Measurements from ENCODE around the gene MARCKSL1. TPM values are rescaled to one million over a fixed set of nuclear protein-coding genes. Genes with fewer than 3 reads are reported as not detected.
"Not testable (repeated sequence)": the region's sequence is repeated elsewhere in the genome, so short reads cannot be mapped to it uniquely, and the experiment has no call there.

The MARCKSL1 gene
- total RNA-seq, 4 donors from 2014 or later, result 6.9 to 21.0 (median 11.1) TPM

DNA sequence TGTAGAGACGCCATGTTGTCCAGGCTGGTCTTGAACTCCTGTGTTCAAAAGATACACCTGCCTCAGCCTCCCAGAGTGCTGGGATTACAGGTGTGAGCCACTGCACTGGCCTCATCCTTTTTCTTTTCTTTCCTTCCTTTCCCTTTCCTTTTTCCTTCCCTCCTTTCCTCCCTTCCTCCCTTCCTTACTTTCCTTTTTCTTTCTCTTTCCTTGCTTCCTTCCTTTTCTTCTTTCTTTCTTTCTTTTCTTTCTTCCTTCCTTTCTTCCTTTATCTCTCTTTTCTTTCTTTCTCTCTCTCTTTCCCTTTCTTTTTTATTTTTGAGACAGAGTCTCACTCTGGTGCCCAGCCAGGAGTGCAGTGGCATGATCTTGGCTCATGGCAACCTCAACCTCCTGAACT is 20.4 kb upstream of the MARCKSL1 start:
- WGBS, 2 donors, result 100% methylated on average over 1 of the region's 1 CpG

DNA sequence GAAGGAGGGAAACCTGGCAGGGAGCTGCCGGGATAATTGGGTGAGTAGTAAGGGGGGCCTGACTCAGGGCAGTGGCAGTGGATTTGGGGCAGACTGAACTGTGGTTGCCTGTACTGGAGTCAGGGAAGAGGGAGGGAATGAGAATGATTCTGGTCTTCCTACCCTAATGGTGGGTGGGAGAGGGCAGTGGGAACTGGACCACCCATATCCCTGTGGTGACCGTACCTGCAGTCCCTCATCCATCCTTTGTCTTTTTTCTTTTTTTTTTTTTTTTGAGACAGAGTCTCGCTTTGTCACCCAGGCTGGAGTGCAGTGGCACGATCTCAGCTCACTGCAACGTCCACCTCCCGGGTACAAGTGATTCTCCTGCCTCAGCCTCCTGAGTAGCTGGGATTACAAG is 19.7 kb upstream of the MARCKSL1 start:
- 89 to 91% methylated on average over 6 of the region's 6 CpGs for WGBS, 2 donors
- intact Hi-C loops (cut with DNase I; ENCODE audit: low total_unique reads), result not testable (repeated sequence)

More for the DNA sequence above, 20.4 kb upstream of the MARCKSL1 start:
- no peak for DNase-seq (ENCODE audit: low spot score in 2 of 2)
- no peak overlapping the region for H3K4me3 ChIP-seq (ENCODE audit: low read depth, poor library complexity, severe bottlenecking)
- TF ChIP-seq, protein P1, sequence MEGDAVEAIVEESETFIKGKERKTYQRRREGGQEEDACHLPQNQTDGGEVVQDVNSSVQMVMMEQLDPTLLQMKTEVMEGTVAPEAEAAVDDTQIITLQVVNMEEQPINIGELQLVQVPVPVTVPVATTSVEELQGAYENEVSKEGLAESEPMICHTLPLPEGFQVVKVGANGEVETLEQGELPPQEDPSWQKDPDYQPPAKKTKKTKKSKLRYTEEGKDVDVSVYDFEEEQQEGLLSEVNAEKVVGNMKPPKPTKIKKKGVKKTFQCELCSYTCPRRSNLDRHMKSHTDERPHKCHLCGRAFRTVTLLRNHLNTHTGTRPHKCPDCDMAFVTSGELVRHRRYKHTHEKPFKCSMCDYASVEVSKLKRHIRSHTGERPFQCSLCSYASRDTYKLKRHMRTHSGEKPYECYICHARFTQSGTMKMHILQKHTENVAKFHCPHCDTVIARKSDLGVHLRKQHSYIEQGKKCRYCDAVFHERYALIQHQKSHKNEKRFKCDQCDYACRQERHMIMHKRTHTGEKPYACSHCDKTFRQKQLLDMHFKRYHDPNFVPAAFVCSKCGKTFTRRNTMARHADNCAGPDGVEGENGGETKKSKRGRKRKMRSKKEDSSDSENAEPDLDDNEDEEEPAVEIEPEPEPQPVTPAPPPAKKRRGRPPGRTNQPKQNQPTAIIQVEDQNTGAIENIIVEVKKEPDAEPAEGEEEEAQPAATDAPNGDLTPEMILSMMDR (IDR thresholded peaks at IDR 0.05), result no peak
- no peak for TF ChIP-seq POLR2A (IDR thresholded peaks at IDR 0.05)
- intact Hi-C loops (cut with DNase I; ENCODE audit: low total_unique reads), result no loop called here

DNA sequence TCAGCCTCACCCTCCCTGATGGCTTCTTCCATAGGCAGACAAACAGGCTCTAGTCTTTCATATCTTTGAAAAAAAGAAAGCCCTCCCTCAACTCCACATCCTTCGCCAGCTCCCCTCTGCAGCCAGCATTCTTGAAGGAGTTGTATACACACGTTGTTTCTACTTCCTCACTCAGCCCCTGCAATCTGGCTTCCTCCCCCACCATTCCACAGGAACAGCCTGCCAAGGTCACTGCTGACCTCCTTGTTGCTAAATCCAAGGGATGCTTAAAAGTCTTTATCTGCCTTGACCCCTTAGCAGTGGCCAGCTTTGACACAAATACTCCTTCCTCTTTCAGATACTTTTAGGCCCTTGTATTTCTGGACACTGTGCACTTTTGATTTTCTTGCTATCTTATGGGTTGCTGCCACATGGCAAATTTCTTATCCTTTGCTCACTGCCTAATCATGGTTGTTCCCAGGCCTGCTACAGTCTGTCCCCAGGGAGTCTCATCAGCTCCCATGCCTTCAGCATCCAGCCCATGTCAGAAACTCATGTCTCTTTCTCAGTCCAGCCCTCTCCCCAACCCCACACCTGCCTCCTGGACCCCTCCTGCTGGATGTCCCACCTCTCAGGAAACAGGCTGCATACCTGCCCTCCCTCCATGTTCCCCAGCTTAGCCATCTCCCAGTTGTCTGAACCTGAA is 18.0 kb upstream of the MARCKSL1 start:
- TF ChIP-seq, protein P1 (IDR thresholded peaks at IDR 0.05), result no peak
- no peak for TF ChIP-seq POLR2A (IDR thresholded peaks at IDR 0.05)
- DNase-seq (ENCODE audit: low spot score in 2 of 2), result no peak
- H3K4me3 ChIP-seq (ENCODE audit: low read depth, poor library complexity, severe bottlenecking), result no peak overlapping the region
- WGBS, 2 donors, result 55 to 56% methylated on average over 2 of the region's 2 CpGs
- intact Hi-C loops (cut with DNase I; ENCODE audit: low total_unique reads), result no loop called here

More for the DNA sequence above, 19.7 kb upstream of the MARCKSL1 start:
- not testable (repeated sequence) for DNase-seq (ENCODE audit: low spot score in 2 of 2); H3K4me3 ChIP-seq (ENCODE audit: low read depth, poor library complexity, severe bottlenecking)

DNA sequence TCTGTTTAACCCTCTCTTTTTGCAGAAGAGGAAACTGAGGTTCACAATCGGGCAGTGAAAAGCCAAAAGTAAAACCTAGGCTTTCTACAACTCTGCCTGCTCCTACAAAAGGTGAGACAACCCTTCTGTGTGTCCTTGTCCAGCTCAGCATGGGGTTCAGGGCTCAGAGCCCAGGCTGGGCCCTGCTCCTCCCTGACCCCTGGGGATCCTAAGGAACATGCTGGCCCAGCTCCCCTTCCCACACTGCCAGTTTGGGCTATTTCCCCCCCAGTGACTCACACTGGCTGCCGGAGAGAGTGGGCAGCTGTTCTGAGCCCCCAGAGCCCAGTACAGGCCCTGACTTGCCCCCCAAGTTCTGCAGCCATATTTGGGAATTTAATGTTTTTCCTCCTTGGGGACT is 17.4 kb upstream of the MARCKSL1 start:
- DNase-seq (ENCODE audit: low spot score in 2 of 2), result no peak
- intact Hi-C loops (cut with DNase I; ENCODE audit: low total_unique reads), result no loop called here
- no peak overlapping the region for H3K4me3 ChIP-seq (ENCODE audit: low read depth, poor library complexity, severe bottlenecking)
- WGBS, 2 donors, result 58 to 70% methylated on average over 2 of the region's 2 CpGs
- TF ChIP-seq, protein P1 (IDR thresholded peaks at IDR 0.05), result no peak
- no peak for TF ChIP-seq POLR2A (IDR thresholded peaks at IDR 0.05)

DNA sequence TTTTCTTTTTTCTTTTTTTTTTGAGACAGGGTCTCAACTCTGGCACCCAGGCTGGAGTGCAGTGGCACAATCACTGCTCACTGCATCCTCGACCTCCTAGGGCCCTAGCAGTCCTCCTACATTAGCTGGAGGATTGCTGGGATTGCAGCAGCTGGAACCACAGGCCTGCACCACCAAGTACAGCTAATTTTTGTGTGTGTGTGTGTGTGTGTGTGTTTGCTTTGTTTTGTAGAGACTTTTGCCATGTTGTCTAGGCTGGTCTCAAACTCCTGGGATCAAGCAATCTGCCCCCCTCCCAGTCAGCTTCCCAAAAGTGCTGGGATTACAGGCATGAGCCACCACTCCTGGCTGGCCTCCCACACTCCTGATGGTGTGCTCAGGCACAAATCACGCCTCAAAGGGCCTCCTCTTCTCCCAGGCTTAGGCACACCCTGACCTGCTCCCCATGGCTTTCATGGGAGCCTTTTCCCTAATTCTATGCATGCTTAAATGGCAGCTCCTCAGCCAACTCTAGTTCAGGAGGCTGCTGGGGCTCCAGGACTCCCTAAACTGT is 16.9 kb upstream of the MARCKSL1 start:
- TF ChIP-seq POLR2A (IDR thresholded peaks at IDR 0.05), result no peak
- TF ChIP-seq, protein P1 (IDR thresholded peaks at IDR 0.05), result no peak
- WGBS, 2 donors, result 61 to 62% methylated on average over 2 of the region's 2 CpGs
- intact Hi-C loops (cut with DNase I; ENCODE audit: low total_unique reads), result no loop called here
- no peak for DNase-seq (ENCODE audit: low spot score in 2 of 2)
- no peak overlapping the region for H3K4me3 ChIP-seq (ENCODE audit: low read depth, poor library complexity, severe bottlenecking)

DNA sequence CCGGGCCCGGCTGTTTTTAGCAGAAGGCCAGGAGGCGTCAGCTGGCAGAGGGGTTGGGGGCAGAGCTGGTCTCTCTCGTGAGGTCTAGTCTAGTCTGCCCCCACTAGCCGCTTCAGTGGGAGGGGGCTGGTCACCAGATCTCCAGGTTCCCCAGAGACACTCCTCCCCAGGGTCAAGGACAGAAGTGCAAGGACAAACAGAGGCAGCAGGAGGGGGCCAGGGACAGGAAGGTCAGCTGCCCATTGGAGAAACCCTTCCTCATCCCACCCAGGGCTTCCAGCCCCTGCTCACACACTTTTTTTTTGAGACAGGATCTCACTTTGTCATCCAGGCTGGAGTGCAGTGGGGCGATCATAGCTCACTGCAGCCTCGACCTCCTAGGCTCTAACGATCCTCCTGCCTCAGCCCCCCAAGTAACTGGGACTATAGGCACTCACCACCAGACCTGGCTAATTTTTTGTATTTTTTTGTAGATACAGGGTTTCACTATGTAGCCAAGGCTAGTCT is 16.3 kb upstream of the MARCKSL1 start:
- WGBS, 2 donors, result 40 to 56% methylated on average over 8 of the region's 8 CpGs
- DNase-seq (ENCODE audit: low spot score in 2 of 2), result no peak
- no peak for TF ChIP-seq POLR2A (IDR thresholded peaks at IDR 0.05)
- TF ChIP-seq, protein P1 (IDR thresholded peaks at IDR 0.05), result no peak
- intact Hi-C loops (cut with DNase I; ENCODE audit: low total_unique reads), result no loop called here
- H3K4me3 ChIP-seq (ENCODE audit: low read depth, poor library complexity, severe bottlenecking), result peak overlapping the region; percentile 68

Measured in lower leg skin (tissue), 4 donors.